Neuronal stem cell (in vitro differentiated cells): ENCODE measurements around the gene CAD.

ENCODE experiments used
- DNase-seq: peaks from one replicate; pipeline ENCODE4 v3.0.0-alpha.2; 2013; ENCODE audit warnings: low spot score
- H2AFZ ChIP-seq: one replicate; pipeline ENCODE4 v1.6.1; 2013; ENCODE audit warnings: mild to moderate bottlenecking, low read length, inconsistent platforms
- H2AK5ac ChIP-seq: 2 replicates; pipeline ENCODE4 v1.6.1; 2013; ENCODE audit warnings: low read depth, mild to moderate bottlenecking, inconsistent platforms, low read length, moderate library complexity, mixed read lengths
- H2BK120ac ChIP-seq: 2 replicates; pipeline ENCODE4 v1.6.1; 2013; ENCODE audit warnings: low read depth, mild to moderate bottlenecking, inconsistent platforms, low read length, moderate library complexity, mixed read lengths
- H2BK12ac ChIP-seq: one replicate; pipeline ENCODE4 v1.6.1; 2013; ENCODE audit warnings: low read length, inconsistent platforms
- H2BK15ac ChIP-seq: 2 replicates; pipeline ENCODE4 v1.6.1; 2013; ENCODE audit warnings: mild to moderate bottlenecking, low read length, inconsistent platforms, mixed read lengths
- H2BK5ac ChIP-seq: one replicate; pipeline ENCODE4 v1.6.1; 2013; ENCODE audit warnings: inconsistent platforms, mild to moderate bottlenecking, low read length, moderate library complexity
- H3K14ac ChIP-seq: one replicate; pipeline ENCODE4 v1.6.1; 2013; ENCODE audit warnings: low read length, inconsistent platforms
- H3K18ac ChIP-seq: 2 replicates; pipeline ENCODE4 v1.6.1; 2013; ENCODE audit warnings: low read length, inconsistent platforms
- H3K23ac ChIP-seq: 2 replicates; pipeline ENCODE4 v1.6.1; 2013; ENCODE audit warnings: low read depth, mild to moderate bottlenecking, mixed read lengths, low read length, inconsistent platforms; ENCODE audit not compliant: poor library complexity
- H3K27ac ChIP-seq: replicated peaks from 3 replicates; pipeline ENCODE4 v1.5.1; 2013; ENCODE audit warnings: low read length, inconsistent platforms
- H3K27me3 ChIP-seq, 3 experiments: 2 replicates each; pipeline ENCODE4 v1.6.1; 2013; ENCODE audit warnings: low read length in 3 of 3, mild to moderate bottlenecking in 2 of 3, inconsistent platforms in 1 of 3, low read depth in 1 of 3, mixed read lengths in 1 of 3, moderate library complexity in 1 of 3; ENCODE audit not compliant: control insufficient read depth in 3 of 3, insufficient read depth in 3 of 3
- H3K36me3 ChIP-seq, 2 donors: replicated peaks in 1 of 2; 2 replicates each; pipeline ENCODE4 v1.6.1; 2013; ENCODE audit warnings: low read length in 2 of 2; ENCODE audit not compliant: control insufficient read depth in 2 of 2, insufficient read depth in 2 of 2
- H3K4ac ChIP-seq: 2 replicates; pipeline ENCODE4 v1.6.1; 2013; ENCODE audit warnings: inconsistent platforms, mild to moderate bottlenecking, low read length, moderate library complexity
- H3K4me1 ChIP-seq, 2 donors: 1 replicate in 1 of 2; 2 replicates in 1 of 2; pipeline ENCODE4 v1.6.1; 2013; ENCODE audit warnings: low read length in 2 of 2, low read depth in 1 of 2; ENCODE audit not compliant: control insufficient read depth in 2 of 2, insufficient read depth in 1 of 2
- H3K4me2 ChIP-seq: one replicate; pipeline ENCODE4 v1.6.1; 2013; ENCODE audit warnings: mild to moderate bottlenecking, low read length, inconsistent platforms; ENCODE audit not compliant: insufficient read depth, poor library complexity, severe bottlenecking
- H3K4me3 ChIP-seq, 2 donors: 2 replicates each; pipeline ENCODE4 v1.5.1; 2013; ENCODE audit warnings: low read length in 2 of 2, mild to moderate bottlenecking in 2 of 2, inconsistent platforms in 1 of 2, moderate library complexity in 1 of 2
- H3K79me1 ChIP-seq: one replicate; pipeline ENCODE4 v1.6.1; 2013; ENCODE audit warnings: low read depth, mild to moderate bottlenecking, inconsistent platforms, low read length, moderate library complexity
- H3K9ac ChIP-seq: one replicate; pipeline ENCODE4 v1.6.1; 2013; ENCODE audit warnings: mild to moderate bottlenecking, low read depth, low read length, inconsistent platforms; ENCODE audit not compliant: poor library complexity
- H3K9me3 ChIP-seq, 2 donors: replicated peaks in 1 of 2; 2 replicates each; pipeline versions ENCODE3 to v1.6.1; 2013; ENCODE audit warnings: low read length in 2 of 2, mild to moderate bottlenecking in 2 of 2, inconsistent platforms in 1 of 2, low read depth in 1 of 2, mixed read lengths in 1 of 2, moderate library complexity in 1 of 2; ENCODE audit not compliant: control insufficient read depth in 2 of 2, insufficient read depth in 1 of 2
- H4K8ac ChIP-seq: one replicate; pipeline ENCODE4 v1.6.1; 2013; ENCODE audit warnings: low read depth, mild to moderate bottlenecking, inconsistent platforms, low read length, moderate library complexity
- H4K91ac ChIP-seq: one replicate; pipeline ENCODE4 v1.6.1; 2013; ENCODE audit warnings: low read length, low read depth, mild to moderate bottlenecking, inconsistent platforms; ENCODE audit not compliant: poor library complexity
- whole genome bisulfite sequencing, 2 donors: extraction: QIAGEN DNeasy Blood & Tissue Kit; methylation state at CpG; one replicate each; pipeline ENCODE4 v1.1.7; 2013; ENCODE audit warnings: missing lambda C conversion rate in 2 of 2, mixed read lengths in 1 of 2; ENCODE audit not compliant: insufficient read length in 2 of 2, insufficient replicate concordance in 1 of 2; ENCODE audit errors: extremely low coverage in 2 of 2; 5-methylcytosine and 5-hydroxymethylcytosine counted together

Gene CAD

DNA sequence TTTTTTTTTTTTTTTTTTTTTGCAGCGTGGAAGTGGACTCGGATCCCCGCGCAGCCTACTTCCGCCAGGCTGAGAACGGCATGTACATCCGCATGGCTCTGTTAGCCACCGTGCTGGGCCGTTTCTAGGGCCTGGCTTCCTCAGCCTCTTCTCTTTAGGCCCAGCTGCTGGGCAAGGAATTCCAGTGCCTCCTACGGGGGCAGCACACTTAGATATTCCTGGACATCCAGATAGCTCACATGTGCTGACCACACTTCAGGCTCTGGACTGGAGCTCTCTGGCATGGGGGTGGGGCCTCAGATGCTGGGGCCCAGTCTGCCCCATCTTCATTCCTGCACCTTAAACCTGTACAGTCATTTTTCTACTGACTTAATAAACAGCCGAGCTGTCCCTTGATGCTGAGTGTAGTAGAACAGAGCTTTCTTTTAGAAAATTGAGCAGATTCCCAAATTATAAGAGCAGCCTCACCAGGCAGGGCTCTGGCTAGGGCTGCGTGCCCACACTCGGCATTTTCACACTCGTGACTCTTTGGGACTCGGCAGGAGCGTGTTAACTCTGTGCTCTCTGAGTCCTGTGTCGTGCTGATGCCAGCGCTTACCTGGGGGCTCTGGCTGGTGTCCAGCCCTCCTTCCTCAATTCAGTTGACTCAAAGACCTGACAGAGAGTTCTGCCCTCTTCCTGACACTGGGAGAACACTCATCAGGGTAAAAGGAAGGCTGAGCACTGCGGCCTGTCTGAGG, 26.4 kb downstream of the CAD start:
- H3K9ac ChIP-seq, result no peak overlapping the region
- H3K4me2 ChIP-seq, result no peak overlapping the region
- no peak overlapping the region for H2BK5ac ChIP-seq
- no peaks in the 10 kb centered on the region for H3K79me1 ChIP-seq
- H3K36me3 ChIP-seq, result peaks cover 55 to 69% of the 10 kb centered on the region in 2 donors
- H2BK120ac ChIP-seq, result no peak overlapping the region
- no peak overlapping the region for H2AFZ ChIP-seq
- no peak overlapping the region for H3K4ac ChIP-seq
- no peak overlapping the region for H2BK15ac ChIP-seq
- no peak for DNase-seq
- no peak overlapping the region for H3K23ac ChIP-seq
- H3K27ac ChIP-seq, result no peak overlapping the region
- no peaks in the 10 kb centered on the region for H3K27me3 ChIP-seq
- H3K4me1 ChIP-seq, result no peaks in the 10 kb centered on the region
- no peak overlapping the region for H3K4me3 ChIP-seq
- no peak overlapping the region for H3K18ac ChIP-seq
- no peak overlapping the region for H3K14ac ChIP-seq
- H2BK12ac ChIP-seq, result no peak overlapping the region
- peaks cover 0 to 2% of the 10 kb centered on the region in 2 donors for H3K9me3 ChIP-seq
- no peak overlapping the region for H4K8ac ChIP-seq
- WGBS, 2 donors, result no CpG with 5 or more reads among the region's 19 CpGs
- no peak overlapping the region for H4K91ac ChIP-seq
- no peak overlapping the region for H2AK5ac ChIP-seq

DNA sequence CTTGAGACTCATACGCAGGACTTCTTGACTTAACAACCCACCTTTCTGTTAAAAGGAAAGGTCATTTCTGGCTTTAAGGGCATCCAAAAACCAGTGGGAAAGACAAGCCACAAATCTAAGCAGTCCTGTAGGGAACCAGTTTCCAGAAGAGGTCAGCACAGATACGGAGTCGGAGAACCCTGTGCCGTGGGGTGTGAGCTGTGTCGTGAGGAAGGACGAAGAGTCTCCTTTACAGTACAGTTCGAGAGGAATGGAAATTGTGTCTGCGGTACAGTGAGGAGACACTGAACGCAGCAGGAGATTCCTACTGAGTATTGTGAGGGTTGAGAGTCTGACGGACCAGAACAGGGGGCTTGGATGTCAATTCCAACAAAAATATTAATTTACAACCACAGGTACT, 27.9 kb downstream of the CAD start:
- H3K27me3 ChIP-seq, result no peaks in the 10 kb centered on the region
- no CpG with 5 or more reads among the region's 10 CpGs for WGBS, 2 donors
- no peak overlapping the region for H3K14ac ChIP-seq
- H3K4ac ChIP-seq, result no peak overlapping the region
- no peak overlapping the region for H2AFZ ChIP-seq
- no peak overlapping the region for H2BK5ac ChIP-seq
- no peak overlapping the region for H3K4me3 ChIP-seq
- H4K8ac ChIP-seq, result no peak overlapping the region
- no peaks in the 10 kb centered on the region for H3K79me1 ChIP-seq
- H3K4me1 ChIP-seq, result no peaks in the 10 kb centered on the region
- H3K27ac ChIP-seq, result no peak overlapping the region
- no peak overlapping the region for H2BK15ac ChIP-seq
- H2BK12ac ChIP-seq, result no peak overlapping the region
- no peak overlapping the region for H3K4me2 ChIP-seq
- H3K23ac ChIP-seq, result no peak overlapping the region
- DNase-seq, result no peak
- no peak overlapping the region for H3K9ac ChIP-seq
- H3K18ac ChIP-seq, result no peak overlapping the region
- H2BK120ac ChIP-seq, result no peak overlapping the region
- no peaks in the 10 kb centered on the region for H3K9me3 ChIP-seq
- H4K91ac ChIP-seq, result no peak overlapping the region
- no peak overlapping the region for H2AK5ac ChIP-seq
- peaks cover 43 to 53% of the 10 kb centered on the region in 2 donors for H3K36me3 ChIP-seq

DNA sequence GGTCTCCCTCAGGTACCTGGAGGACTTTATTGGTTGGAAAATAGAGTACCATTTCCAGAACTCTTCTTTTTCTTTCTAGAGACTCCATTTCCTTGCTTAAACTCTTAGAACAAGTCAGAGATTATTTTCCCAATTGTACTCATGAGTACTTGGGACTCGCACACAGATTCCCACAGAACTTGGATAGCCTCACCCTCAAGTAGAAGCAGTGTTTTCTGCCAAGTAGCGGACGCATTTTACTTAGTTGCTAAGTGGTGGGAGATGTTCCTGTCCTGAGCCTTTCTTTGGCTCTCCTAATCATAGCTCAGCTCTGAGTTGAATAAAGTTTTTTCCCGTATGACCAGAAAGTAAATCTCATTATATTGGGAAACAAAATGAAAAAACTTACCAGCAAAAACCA, 28.5 kb downstream of the CAD start:
- Histone ChIP-seq H2AFZ (no peak overlapping the region), H4K91ac (no peak overlapping the region), H3K23ac (no peak overlapping the region), H3K9ac (no peak overlapping the region), H2BK12ac (no peak overlapping the region), H3K27ac (no peak overlapping the region), H2BK15ac (no peak overlapping the region), H3K18ac (no peak overlapping the region), H3K4me3 (no peak overlapping the region), H3K79me1 (no peaks in the 10 kb centered on the region), H3K27me3 (peaks cover 0 to 4% (median 0%) of the 10 kb centered on the region in 3 experiments), H3K4ac (no peak overlapping the region), H2AK5ac (no peak overlapping the region), H3K36me3 (peaks cover 38 to 48% of the 10 kb centered on the region in 2 donors), H3K14ac (no peak overlapping the region), H2BK120ac (no peak overlapping the region), H2BK5ac (no peak overlapping the region), H3K9me3 (no peaks in the 10 kb centered on the region), H3K4me1 (peaks cover 4% of the 10 kb centered on the region in 2 donors), H4K8ac (no peak overlapping the region), H3K4me2 (no peak overlapping the region)
- DNase-seq, result no peak
- WGBS, 2 donors, result no CpG with 5 or more reads among the region's 4 CpGs

DNA sequence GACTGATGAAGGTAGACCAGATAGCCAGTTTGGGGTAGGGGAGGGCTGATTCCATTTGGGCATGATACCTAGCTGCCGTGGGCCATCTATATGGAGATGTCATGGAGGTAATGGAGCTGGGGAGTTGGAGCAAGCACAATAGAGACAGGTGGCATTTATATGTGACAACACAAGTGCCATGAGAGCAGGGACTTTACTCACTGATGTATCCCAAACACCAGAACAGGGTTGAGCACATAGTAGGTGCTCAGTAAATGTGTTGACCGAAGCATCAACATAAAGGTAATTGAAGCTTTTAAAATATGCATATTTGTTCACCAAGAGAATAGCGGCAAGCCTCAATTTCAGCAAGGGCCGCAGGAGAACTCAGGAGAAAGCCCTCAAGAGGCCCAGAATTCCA, 30.7 kb downstream of the CAD start:
- Histone ChIP-seq H3K14ac (no peak overlapping the region), H2AFZ (no peak overlapping the region), H4K8ac (no peak overlapping the region), H3K4me2 (no peak overlapping the region), H3K23ac (no peak overlapping the region), H2BK5ac (no peak overlapping the region), H3K18ac (no peak overlapping the region), H3K9me3 (no peaks in the 10 kb centered on the region), H3K9ac (no peak overlapping the region), H2BK15ac (no peak overlapping the region), H2BK120ac (no peak overlapping the region), H3K4ac (no peak overlapping the region), H2BK12ac (no peak overlapping the region), H3K4me3 (no peak overlapping the region), H3K27ac (no peak overlapping the region), H4K91ac (no peak overlapping the region), H3K79me1 (no peaks in the 10 kb centered on the region), H3K27me3 (peaks cover 0 to 21% (median 5%) of the 10 kb centered on the region in 3 experiments), H2AK5ac (no peak overlapping the region), H3K4me1 (peaks cover 5 to 6% of the 10 kb centered on the region in 2 donors), H3K36me3 (peaks cover 17 to 25% of the 10 kb centered on the region in 2 donors)
- no CpG with 5 or more reads among the region's 4 CpGs for WGBS, 2 donors
- no peak for DNase-seq
